Testis (tissue), 3 donors: ENCODE measurements around the gene SPSB4. TPM values are rescaled to one million over a fixed set of nuclear protein-coding genes. Genes with fewer than 3 reads are reported as not detected.

ENCODE experiments used
- DNase-seq: peaks from one replicate; pipeline ENCODE4 v3.0.0-alpha.2; 2019
- H3K27ac ChIP-seq, 2 donors: fragments of 200-600 bp; sonication (generic); one replicate each; pipeline ENCODE4 v1.5.1; 2019
- H3K27me3 ChIP-seq: fragments of 200-600 bp; sonication (generic); one replicate; pipeline ENCODE4 v1.5.1; 2019
- H3K36me3 ChIP-seq: fragments of 200-600 bp; sonication (generic); one replicate; pipeline ENCODE4 v1.5.1; 2017; ENCODE audit warnings: low read depth; ENCODE audit errors: missing control alignments
- H3K4me1 ChIP-seq: fragments of 200-600 bp; sonication (generic); one replicate; pipeline ENCODE4 v1.5.1; 2019
- H3K4me3 ChIP-seq, 2 donors: fragments of 200-600 bp; sonication (generic); one replicate each; pipeline ENCODE4 v1.5.1; 2017 to 2019
- H3K9me3 ChIP-seq: fragments of 200-600 bp; sonication (generic); one replicate; pipeline ENCODE4 v1.5.1; 2017
- CTCF ChIP-seq, 3 experiments: fragments of 450-650 bp in 2 of 3; fragments of 200-600 bp in 1 of 3; sonication (generic) in 1 of 3; IDR thresholded peaks; one replicate each; pipeline ENCODE4 v1.5.1; 2016 to 2019; ENCODE audit warnings: antibody characterized with exemption in 3 of 3, mild to moderate bottlenecking in 2 of 3, moderate library complexity in 1 of 3
- POLR2A ChIP-seq: fragments of 450-650 bp; IDR thresholded peaks from one replicate; pipeline ENCODE4 v1.6.1; 2017; ENCODE audit warnings: antibody characterized with exemption, mild to moderate bottlenecking, moderate library complexity
- WGBS, 2 donors: methylation state at CpG; one replicate each; pipeline ENCODE4 v1.1.5; 2018; 5-methylcytosine and 5-hydroxymethylcytosine counted together
- intact Hi-C: fragments of 100-400 bp; cut with DNase I; formaldehyde crosslinking; loops from one replicate; pipeline ENCODE4 v1.15.1; 2023; ENCODE audit warnings: low total_unique reads
- polyA plus RNA-seq: library from polyadenylated mRNA; stranded (reverse); fragments of 350-450 nt; fragmentation: Illumina TruSeq; extraction: RNeasy Lipid Tissue Mini Kit (QIAGEN cat#74804); gene quantifications from one replicate; pipeline ENCODE4 v1.2.3, GENCODE V29; 2014; ENCODE audit warnings: low read depth, low replicate concordance; ENCODE audit not compliant: insufficient read depth
- total RNA-seq, 2 donors: library from RNA; depleted of rRNA; stranded (reverse); fragments of >200 nt; gene quantifications; one replicate each; pipeline ENCODE4 v1.2.3, GENCODE V29; 2016

SPSB4 gene
- total and polyA plus RNA-seq, 3 donors from 2014 or later, result 7.4 to 34.5 (median 10.8) TPM

DNA sequence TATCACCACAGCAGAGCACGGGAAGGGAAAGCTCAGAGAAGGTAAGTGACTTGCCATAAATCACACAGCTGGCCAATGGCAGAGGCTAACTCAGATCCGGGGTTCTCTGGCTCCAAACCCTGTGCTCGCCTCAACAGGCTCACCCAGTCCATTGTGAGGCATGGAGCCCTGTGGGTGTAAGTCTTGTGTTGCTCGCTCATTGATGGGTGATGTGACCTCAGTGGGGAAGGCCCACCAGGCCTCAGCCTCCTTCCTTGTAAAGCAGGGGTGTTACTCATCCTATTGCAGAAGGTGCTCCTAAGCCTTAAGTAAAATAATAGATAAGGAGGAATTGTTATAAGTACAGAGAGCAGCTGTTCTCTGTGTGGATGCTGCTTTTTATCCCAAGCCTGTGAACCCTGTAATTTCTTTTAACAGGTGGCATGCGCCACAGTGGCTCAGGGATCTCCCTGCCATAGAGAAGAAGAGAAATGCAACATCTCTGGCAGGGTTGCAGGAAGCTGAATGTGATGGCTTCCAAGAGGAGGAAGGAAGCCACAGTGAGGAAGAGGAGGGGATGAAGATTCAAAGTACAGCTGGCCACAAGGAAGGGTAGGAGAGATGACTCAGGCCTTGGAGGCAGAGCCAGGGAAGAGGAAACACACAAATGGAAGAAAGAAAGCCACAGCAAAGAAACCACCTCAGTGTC is 30.9 kb upstream of the SPSB4 start:
- no peak for DNase-seq
- TF ChIP-seq POLR2A (no peak), CTCF (IDR thresholded peaks at IDR 0.05) (no peak)
- 79 to 84% methylated on average over 5 of the region's 5 CpGs for WGBS, 2 donors
- H3K4me1 ChIP-seq, result no peaks in the 10 kb centered on the region
- no peak overlapping the region for H3K27ac ChIP-seq
- H3K27me3 ChIP-seq, result no peaks in the 10 kb centered on the region
- no peaks in the 10 kb centered on the region for H3K9me3 ChIP-seq
- intact Hi-C loops, result no loop called here
- no peak overlapping the region for H3K4me3 ChIP-seq
- H3K36me3 ChIP-seq, result no peaks in the 10 kb centered on the region

DNA sequence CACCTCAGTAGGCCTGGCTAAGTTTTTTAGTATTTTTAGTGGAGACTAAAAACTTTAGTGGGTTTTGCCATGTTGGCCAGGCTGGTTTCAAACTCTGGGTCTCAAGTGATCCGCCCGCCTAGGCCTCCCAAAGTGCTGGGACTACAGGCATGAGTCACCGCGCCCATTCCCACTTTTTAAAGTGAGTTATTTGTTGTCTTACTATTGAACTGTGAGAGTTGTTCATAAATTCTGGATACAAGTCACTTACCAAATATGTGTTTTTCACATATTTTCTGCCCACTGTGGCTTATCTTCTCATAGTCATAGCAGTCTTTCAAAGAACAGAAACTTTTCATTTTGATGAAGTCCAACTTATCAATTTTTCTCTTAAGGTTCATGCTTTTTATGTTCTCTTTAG is 29.9 kb upstream of the SPSB4 start:
- no peaks in the 10 kb centered on the region for H3K4me1 ChIP-seq
- intact Hi-C loops, result no loop called here
- DNase-seq, result no peak
- no peaks in the 10 kb centered on the region for H3K9me3 ChIP-seq
- no peak overlapping the region for H3K4me3 ChIP-seq
- H3K36me3 ChIP-seq, result no peaks in the 10 kb centered on the region
- no peak overlapping the region for H3K27ac ChIP-seq
- no peaks in the 10 kb centered on the region for H3K27me3 ChIP-seq
- 98 to 100% methylated on average over 4 of the region's 4 CpGs for WGBS, 2 donors
- no peak for TF ChIP-seq POLR2A
- no peak for TF ChIP-seq CTCF (IDR thresholded peaks at IDR 0.05)

GRCh38 chr3:141030296-141030695 is 20.9 kb upstream of the SPSB4 start:
- Histone ChIP-seq H3K4me3 (peak overlapping the region in 1 of 2 donors; percentile 9), H3K9me3 (no peaks in the 10 kb centered on the region), H3K4me1 (no peaks in the 10 kb centered on the region), H3K36me3 (no peaks in the 10 kb centered on the region), H3K27ac (no peak overlapping the region), H3K27me3 (no peaks in the 10 kb centered on the region)
- WGBS, 2 donors, result 62 to 73% methylated on average over 22 of the region's 22 CpGs
- TF ChIP-seq CTCF (IDR thresholded peaks at IDR 0.05) (no peak), POLR2A (no peak)
- no peak for DNase-seq
- intact Hi-C loops, result no loop called here

DNA sequence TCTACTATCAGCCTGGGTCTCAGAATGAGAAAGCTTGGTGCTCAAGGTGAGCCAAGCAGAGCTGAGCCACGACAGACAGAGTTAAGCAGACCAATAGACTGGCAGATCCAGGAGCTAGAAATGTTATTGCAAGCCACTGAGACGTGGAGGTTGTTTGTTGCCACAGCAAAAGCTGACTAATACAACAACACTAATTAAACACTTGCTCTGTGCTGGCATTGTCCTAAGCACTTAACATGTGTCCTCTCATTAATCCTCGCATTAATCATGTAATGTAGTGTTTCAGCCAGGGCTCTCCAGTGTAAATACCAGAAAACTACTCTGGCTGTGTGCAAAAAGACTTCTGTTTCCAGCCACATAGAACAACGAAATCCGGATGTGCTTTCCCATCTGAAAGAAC is 11.6 kb upstream of the SPSB4 start:
- no peak for DNase-seq
- intact Hi-C loops, result no loop called here
- Histone ChIP-seq H3K4me1 (no peaks in the 10 kb centered on the region), H3K9me3 (no peaks in the 10 kb centered on the region), H3K4me3 (no peak overlapping the region), H3K27me3 (no peaks in the 10 kb centered on the region), H3K27ac (no peak overlapping the region), H3K36me3 (no peaks in the 10 kb centered on the region)
- 47 to 53% methylated on average over 5 of the region's 5 CpGs for WGBS, 2 donors
- no peak for TF ChIP-seq POLR2A
- TF ChIP-seq CTCF (IDR thresholded peaks at IDR 0.05), result no peak
